ENCODE data around the gene ALCAM.
A peak's percentile ranks its signal among the peaks of the same experiment; 100 is the strongest.

DNA sequence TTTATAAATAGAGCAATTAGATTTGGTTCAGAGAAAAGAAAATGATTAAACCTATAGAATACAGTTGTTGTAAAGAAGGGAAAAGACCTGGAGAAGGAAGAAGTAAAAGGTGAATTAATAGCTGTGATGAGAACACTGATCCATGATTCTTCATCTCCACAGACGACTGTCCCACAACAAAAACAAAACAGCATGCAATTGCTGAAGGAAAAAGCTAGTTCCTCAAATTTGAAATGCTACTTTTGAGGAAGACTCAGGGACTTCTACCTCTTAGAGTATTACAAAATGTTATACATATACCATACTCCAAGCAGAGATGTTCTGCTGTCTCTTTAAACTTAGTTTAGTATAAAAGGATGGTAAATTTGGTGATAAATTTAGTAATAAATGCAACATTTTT is 21.5 kb downstream of the ALCAM start:
- TF ChIP-seq POLR2AphosphoS5 (IDR thresholded peaks at IDR 0.05; ENCODE audit: low read depth), result no peak
- TF ChIP-seq, protein P1, sequence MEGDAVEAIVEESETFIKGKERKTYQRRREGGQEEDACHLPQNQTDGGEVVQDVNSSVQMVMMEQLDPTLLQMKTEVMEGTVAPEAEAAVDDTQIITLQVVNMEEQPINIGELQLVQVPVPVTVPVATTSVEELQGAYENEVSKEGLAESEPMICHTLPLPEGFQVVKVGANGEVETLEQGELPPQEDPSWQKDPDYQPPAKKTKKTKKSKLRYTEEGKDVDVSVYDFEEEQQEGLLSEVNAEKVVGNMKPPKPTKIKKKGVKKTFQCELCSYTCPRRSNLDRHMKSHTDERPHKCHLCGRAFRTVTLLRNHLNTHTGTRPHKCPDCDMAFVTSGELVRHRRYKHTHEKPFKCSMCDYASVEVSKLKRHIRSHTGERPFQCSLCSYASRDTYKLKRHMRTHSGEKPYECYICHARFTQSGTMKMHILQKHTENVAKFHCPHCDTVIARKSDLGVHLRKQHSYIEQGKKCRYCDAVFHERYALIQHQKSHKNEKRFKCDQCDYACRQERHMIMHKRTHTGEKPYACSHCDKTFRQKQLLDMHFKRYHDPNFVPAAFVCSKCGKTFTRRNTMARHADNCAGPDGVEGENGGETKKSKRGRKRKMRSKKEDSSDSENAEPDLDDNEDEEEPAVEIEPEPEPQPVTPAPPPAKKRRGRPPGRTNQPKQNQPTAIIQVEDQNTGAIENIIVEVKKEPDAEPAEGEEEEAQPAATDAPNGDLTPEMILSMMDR (IDR thresholded peaks at IDR 0.05; ENCODE audit: insufficient read depth, low read length), result no peak
- TF ChIP-seq, protein P2, sequence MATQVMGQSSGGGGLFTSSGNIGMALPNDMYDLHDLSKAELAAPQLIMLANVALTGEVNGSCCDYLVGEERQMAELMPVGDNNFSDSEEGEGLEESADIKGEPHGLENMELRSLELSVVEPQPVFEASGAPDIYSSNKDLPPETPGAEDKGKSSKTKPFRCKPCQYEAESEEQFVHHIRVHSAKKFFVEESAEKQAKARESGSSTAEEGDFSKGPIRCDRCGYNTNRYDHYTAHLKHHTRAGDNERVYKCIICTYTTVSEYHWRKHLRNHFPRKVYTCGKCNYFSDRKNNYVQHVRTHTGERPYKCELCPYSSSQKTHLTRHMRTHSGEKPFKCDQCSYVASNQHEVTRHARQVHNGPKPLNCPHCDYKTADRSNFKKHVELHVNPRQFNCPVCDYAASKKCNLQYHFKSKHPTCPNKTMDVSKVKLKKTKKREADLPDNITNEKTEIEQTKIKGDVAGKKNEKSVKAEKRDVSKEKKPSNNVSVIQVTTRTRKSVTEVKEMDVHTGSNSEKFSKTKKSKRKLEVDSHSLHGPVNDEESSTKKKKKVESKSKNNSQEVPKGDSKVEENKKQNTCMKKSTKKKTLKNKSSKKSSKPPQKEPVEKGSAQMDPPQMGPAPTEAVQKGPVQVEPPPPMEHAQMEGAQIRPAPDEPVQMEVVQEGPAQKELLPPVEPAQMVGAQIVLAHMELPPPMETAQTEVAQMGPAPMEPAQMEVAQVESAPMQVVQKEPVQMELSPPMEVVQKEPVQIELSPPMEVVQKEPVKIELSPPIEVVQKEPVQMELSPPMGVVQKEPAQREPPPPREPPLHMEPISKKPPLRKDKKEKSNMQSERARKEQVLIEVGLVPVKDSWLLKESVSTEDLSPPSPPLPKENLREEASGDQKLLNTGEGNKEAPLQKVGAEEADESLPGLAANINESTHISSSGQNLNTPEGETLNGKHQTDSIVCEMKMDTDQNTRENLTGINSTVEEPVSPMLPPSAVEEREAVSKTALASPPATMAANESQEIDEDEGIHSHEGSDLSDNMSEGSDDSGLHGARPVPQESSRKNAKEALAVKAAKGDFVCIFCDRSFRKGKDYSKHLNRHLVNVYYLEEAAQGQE (IDR thresholded peaks at IDR 0.05; ENCODE audit: insufficient replicate concordance, low read depth), result no peak
- peak; percentile 65; the same call in 1 of the 2 replicates for TF ChIP-seq SPI1 (IDR thresholded peaks at IDR 0.05; ENCODE audit: borderline replicate concordance, low read depth)
